ENCODE results near the gene CDPF1. TPM values are rescaled to one million over a fixed set of nuclear protein-coding genes. Genes with fewer than 3 reads are reported as not detected.
"Not testable (repeated sequence)": the region's sequence is repeated elsewhere in the genome, so short reads cannot be mapped to it uniquely, and the experiment has no call there.

The CDPF1 gene
- total and polyA plus RNA-seq, 2 of the 4 experiments (the other 2 are of a cell fraction) = 11.5 to 14.5 TPM

- ATAC-seq (ENCODE audit: low read depth); dilution Hi-C loops (cut with HindIII; ENCODE audit: low sequenced_read_pairs, unreplicated experiment); intact Hi-C loops (cut with micrococcal nuclease): not testable (repeated sequence)
Measured at GRCh38 chr22:46264520-46264919, 14.4 kb upstream of the CDPF1 start.

More at GRCh38 chr22:46264520-46264919, 14.4 kb upstream of the CDPF1 start:
- H3K36me3 ChIP-seq (ENCODE audit: control insufficient read depth, insufficient read depth, low read length); H3K27ac ChIP-seq (ENCODE audit: insufficient read depth, low read length); CTCF ChIA-PET; H2BK15ac ChIP-seq (ENCODE audit: low read depth, low read length); H3K4me3 ChIP-seq (ENCODE audit: insufficient read depth, low read depth, low read length); H2BK5ac ChIP-seq (ENCODE audit: low read depth, low read length, poor library complexity, severe bottlenecking); H3K56ac ChIP-seq (ENCODE audit: extremely low read depth, insufficient read depth, low read length); in situ Hi-C loops (cut with MboI; ENCODE audit: low sequenced_read_pairs); H2BK120ac ChIP-seq (ENCODE audit: low read depth, low read length); H3K9ac ChIP-seq (ENCODE audit: low read depth, low read length); DNase-seq; H3K4me2 ChIP-seq (ENCODE audit: low read depth, low read length); H4K91ac ChIP-seq (ENCODE audit: insufficient read depth, low read depth, low read length); H2AK5ac ChIP-seq (ENCODE audit: low read depth, low read length); H3K4me1 ChIP-seq (ENCODE audit: control insufficient read depth, insufficient read depth, low read length); H2AK9ac ChIP-seq (replicated peaks; ENCODE audit: low read depth, low read length, poor library complexity); POLR2A ChIA-PET (ENCODE audit: unreplicated experiment); H4K8ac ChIP-seq (ENCODE audit: low read depth in 2 of 2, low read length in 2 of 2); H2BK20ac ChIP-seq (ENCODE audit: low read depth, low read length); BruUV-seq (replicated peaks); H3K18ac ChIP-seq (ENCODE audit: low read depth, low read length); H3K23ac ChIP-seq (ENCODE audit: low read depth, low read length); H3K4ac ChIP-seq (ENCODE audit: low read depth, low read length); H2AFZ ChIP-seq (replicated peaks; ENCODE audit: low read length, poor library complexity); H4K20me1 ChIP-seq (ENCODE audit: insufficient read depth, low read length); H4K5ac ChIP-seq (ENCODE audit: low read depth, low read length); H3K14ac ChIP-seq (replicated peaks; ENCODE audit: low read depth, low read length): not testable (repeated sequence)
- H3K9me1 ChIP-seq (ENCODE audit: insufficient read depth, low read length) = peaks cover 11% of the 10 kb centered on the region
- H3K27me3 ChIP-seq (ENCODE audit: control insufficient read depth, insufficient read depth, low read length) = peaks cover 28% of the 10 kb centered on the region
- H3K79me1 ChIP-seq (ENCODE audit: low read depth in 1 of 2, low read length in 2 of 2) = peaks cover 11 to 18% of the 10 kb centered on the region in 2 experiments
- H3K9me3 ChIP-seq (ENCODE audit: control insufficient read depth, insufficient read depth, low read length) = peaks cover 16% of the 10 kb centered on the region
- WGBS, 2 experiments (ENCODE audit: extremely low coverage in 2 of 2, insufficient read length in 1 of 2) = no CpG with 5 or more reads among the region's 6 CpGs
